ENCODE results near the gene TMPRSS9. TPM values are rescaled to one million over a fixed set of nuclear protein-coding genes. Genes with fewer than 3 reads are reported as not detected.
A peak's percentile ranks its signal among the peaks of the same experiment; 100 is the strongest.

The TMPRSS9 gene
- total and polyA plus RNA-seq, 2 of the 13 experiments (the other 11 are each of a cell fraction or from before 2014, with no cell fraction given): 2.5 to 5.2 TPM

DNA sequence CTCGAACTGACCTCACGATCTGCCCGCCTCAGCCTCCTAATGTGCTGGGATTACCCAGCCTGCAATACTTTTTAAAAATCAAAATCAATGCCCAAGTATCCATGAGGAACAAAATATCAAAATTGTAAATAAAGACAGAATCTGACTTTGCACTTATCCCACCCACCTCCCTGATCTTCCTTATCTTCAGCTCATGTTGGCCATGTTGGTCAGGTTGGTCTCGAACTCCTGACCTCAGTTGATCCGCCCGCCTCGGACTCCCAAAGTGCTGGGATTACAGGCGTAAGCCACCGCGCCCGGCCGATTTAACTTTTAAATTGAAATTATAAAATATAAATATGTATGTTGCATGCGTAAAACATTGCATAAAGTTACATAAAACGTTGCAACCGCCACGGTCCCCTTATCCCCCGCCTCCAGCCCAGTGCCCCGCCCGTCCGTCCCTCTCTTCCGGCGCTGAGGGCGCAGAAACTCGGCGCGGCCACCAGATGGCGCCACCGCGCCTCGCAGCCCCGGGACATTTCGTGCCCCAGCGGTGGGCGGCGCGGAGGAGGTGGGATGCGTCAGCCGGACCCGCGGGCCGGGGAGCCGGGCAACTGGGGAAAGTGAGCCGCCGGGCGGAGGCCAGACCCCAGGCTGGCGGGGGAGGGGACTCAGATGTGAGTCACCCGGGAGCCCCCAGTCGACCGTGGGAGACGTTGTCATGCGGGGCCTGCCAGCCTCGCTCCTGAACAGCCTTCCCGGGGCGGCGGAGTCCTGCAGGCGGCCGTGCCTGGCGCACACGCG lies 114.4 kb downstream of the TMPRSS9 start (continued):
- TF ChIP-seq, protein P1, sequence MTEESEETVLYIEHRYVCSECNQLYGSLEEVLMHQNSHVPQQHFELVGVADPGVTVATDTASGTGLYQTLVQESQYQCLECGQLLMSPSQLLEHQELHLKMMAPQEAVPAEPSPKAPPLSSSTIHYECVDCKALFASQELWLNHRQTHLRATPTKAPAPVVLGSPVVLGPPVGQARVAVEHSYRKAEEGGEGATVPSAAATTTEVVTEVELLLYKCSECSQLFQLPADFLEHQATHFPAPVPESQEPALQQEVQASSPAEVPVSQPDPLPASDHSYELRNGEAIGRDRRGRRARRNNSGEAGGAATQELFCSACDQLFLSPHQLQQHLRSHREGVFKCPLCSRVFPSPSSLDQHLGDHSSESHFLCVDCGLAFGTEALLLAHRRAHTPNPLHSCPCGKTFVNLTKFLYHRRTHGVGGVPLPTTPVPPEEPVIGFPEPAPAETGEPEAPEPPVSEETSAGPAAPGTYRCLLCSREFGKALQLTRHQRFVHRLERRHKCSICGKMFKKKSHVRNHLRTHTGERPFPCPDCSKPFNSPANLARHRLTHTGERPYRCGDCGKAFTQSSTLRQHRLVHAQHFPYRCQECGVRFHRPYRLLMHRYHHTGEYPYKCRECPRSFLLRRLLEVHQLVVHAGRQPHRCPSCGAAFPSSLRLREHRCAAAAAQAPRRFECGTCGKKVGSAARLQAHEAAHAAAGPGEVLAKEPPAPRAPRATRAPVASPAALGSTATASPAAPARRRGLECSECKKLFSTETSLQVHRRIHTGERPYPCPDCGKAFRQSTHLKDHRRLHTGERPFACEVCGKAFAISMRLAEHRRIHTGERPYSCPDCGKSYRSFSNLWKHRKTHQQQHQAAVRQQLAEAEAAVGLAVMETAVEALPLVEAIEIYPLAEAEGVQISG (CRISPR knock-in tag; IDR thresholded peaks at IDR 0.05): 0 out of 2 replicates have a peak, but pooled peaks have one; percentile 44
- TF ChIP-seq IKZF1 (IDR thresholded peaks at IDR 0.05) (no peak), SALL1 (CRISPR knock-in tag; IDR thresholded peaks at IDR 0.05) (peak; percentile 78)

DNA sequence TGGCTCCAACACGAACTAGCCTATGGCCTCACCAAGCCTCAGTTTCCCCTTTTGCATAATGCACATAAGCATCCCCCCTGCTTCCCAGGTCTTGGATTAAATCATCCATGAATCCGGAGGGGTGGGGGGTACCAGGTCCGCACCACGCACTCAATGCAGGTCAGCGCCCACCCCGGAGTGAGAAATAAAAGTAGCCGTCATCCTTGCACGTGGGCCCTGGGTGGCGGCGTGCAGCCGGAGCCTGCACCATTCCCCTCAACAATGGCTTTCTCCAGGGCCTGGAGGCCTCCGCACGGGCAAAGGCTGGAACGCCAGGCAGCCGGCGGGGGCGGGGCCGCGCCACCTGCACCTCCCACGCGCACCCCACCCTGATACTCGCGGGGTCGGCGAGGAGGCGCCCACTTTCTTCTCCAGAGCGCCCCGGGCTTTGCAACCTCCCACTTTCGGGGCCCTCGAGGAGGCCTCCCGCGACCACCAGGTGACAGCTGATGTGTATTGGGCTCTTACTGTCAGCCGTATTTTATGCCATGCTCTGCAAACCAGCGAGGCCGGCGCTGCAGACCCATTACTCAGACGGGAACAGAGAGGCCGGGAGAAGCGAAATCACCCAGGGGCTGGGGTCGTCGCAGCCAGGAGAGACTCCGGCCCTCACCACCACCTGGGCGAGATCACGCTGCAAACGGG lies 115.1 kb downstream of the TMPRSS9 start:
- FAIRE-seq: no peak
- Histone ChIP-seq H3K27ac (ENCODE audit: extremely low read length, insufficient read depth, low read length) (peak overlapping the region; percentile 47), H3K27me3 (ENCODE audit: control insufficient read depth in 1 of 2, insufficient read depth in 2 of 2, low read length in 2 of 2) (no peaks in the 10 kb centered on the region; a peak in 2 of 5 replicates), H3K79me2 (ENCODE audit: insufficient read depth, low read length) (peaks cover 14% of the 10 kb centered on the region), H3K4me1 (ENCODE audit: insufficient read depth, low read length) (peaks cover 33% of the 10 kb centered on the region), H3K36me3 (replicated peaks in 1 of 2; ENCODE audit: control insufficient read depth in 1 of 2, insufficient read depth in 2 of 2, low read length in 2 of 2) (no peaks in the 10 kb centered on the region; a peak in 1 of 5 replicates), H3K9ac (ENCODE audit: insufficient read depth, low read depth, low read length) (peak overlapping the region; percentile 54), H2AFZ (ENCODE audit: low read length) (no peak overlapping the region), H3K4me3 (replicated peaks in 1 of 3; ENCODE audit: insufficient read depth in 1 of 3, low read depth in 2 of 3, low read length in 3 of 3) (peak overlapping the region; percentile 40 to 72 (median 64)), H4K20me1 (ENCODE audit: insufficient read depth, low read length) (peaks cover 28% of the 10 kb centered on the region; the same call in 1 of the 2 replicates), H3K9me3 (ENCODE audit: low read length) (no peaks in the 10 kb centered on the region), H3K4me2 (ENCODE audit: low read depth, low read length) (peak overlapping the region; percentile 99)
- ChIA-PET CTCF (ENCODE audit: low intra/inter-chr PET ratio, low total read pairs) (interaction anchor here (1.4 to 3.1 kb wide), 2 partner anchors 104 to 137 kb away, joined by 23 to 39 read pairs; no protein-coding TSS in a partner anchor), POLR2A (interaction anchor here (0.6 to 5.9 kb wide), 56 partner anchors 9 to 1287 kb away, joined by 3 to 199 read pairs (median 10); partner anchors contain the start of genes LMNB2, MRPL54, TIMM13 and ZNF556)
- 0% methylated on average over 9 of the region's 45 CpGs for WGBS (ENCODE audit: low lambda C conversion rate)
- in situ Hi-C loops (cut with HindIII; ENCODE audit: extremely low pct_ligation_motif_present, low pct_unique_long_range_greater_than_20kb) (loop anchor here (5.0 kb wide), 2 partner anchors 67 to 137 kb away; no protein-coding TSS in a partner anchor), intact Hi-C loops (cut with micrococcal nuclease; ENCODE audit: unreplicated experiment) (loop anchor here (1.0 to 5.0 kb wide), 3 partner anchors 52 to 104 kb away; no protein-coding TSS in a partner anchor)
- ATAC-seq: peak; percentile 49
- DNase-seq (ENCODE audit: low spot score): no peak
- BruUV-seq (replicated peaks): no TSS peak
- TF ChIP-seq TAF1 (CRISPR knock-in tag; IDR thresholded peaks at IDR 0.05): no peak
- TF ChIP-seq MYC (CRISPR knock-in tag; IDR thresholded peaks at IDR 0.05; ENCODE audit: borderline replicate concordance): peak; percentile 45
- 0 out of 2 replicates have a peak, but pooled peaks have one; percentile 3 for TF ChIP-seq GATAD2A (CRISPR knock-in tag; IDR thresholded peaks at IDR 0.05)
- no peak for TF ChIP-seq ELF4 (CRISPR knock-in tag; IDR thresholded peaks at IDR 0.05; ENCODE audit: borderline replicate concordance)
- TF ChIP-seq, protein P2, sequence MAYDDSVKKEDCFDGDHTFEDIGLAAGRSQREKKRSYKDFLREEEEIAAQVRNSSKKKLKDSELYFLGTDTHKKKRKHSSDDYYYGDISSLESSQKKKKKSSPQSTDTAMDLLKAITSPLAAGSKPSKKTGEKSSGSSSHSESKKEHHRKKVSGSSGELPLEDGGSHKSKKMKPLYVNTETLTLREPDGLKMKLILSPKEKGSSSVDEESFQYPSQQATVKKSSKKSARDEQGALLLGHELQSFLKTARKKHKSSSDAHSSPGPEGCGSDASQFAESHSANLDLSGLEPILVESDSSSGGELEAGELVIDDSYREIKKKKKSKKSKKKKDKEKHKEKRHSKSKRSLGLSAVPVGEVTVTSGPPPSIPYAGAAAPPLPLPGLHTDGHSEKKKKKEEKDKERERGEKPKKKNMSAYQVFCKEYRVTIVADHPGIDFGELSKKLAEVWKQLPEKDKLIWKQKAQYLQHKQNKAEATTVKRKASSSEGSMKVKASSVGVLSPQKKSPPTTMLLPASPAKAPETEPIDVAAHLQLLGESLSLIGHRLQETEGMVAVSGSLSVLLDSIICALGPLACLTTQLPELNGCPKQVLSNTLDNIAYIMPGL (CRISPR knock-in tag; IDR thresholded peaks at IDR 0.05; ENCODE audit: borderline replicate concordance in 1 of 2, low read depth in 1 of 2): peak in 1 of 2 experiments; percentile 57; a peak in 1 of 4 replicates
- TF ChIP-seq ZNF263 (CRISPR knock-in tag; IDR thresholded peaks at IDR 0.05): no peak
- TF ChIP-seq ZNF326 (CRISPR knock-in tag; IDR thresholded peaks at IDR 0.05; ENCODE audit: borderline replicate concordance): no peak
- TF ChIP-seq, protein P3, sequence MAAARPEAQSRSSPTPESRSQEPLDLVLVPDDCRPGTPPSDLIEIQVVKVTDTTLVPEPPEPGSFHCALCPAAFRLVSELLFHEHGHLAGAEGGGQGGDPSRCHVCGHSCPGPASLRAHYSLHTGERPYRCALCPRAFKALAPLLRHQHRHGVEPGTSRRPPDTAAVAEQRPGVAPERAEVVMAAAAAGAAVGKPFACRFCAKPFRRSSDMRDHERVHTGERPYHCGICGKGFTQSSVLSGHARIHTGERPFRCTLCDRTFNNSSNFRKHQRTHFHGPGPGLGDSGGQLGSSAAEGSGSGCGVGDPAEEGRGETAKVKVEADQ (CRISPR knock-in tag; IDR thresholded peaks at IDR 0.05; ENCODE audit: borderline replicate concordance): no peak
